ENCODE measurements around the gene ZFR2. TPM values are rescaled to one million over a fixed set of nuclear protein-coding genes. Genes with fewer than 3 reads are reported as not detected.
"Not testable (repeated sequence)": the region's sequence is repeated elsewhere in the genome, so short reads cannot be mapped to it uniquely, and the experiment has no call there.

The ZFR2 gene
- total RNA-seq, 1 experiment from 2014 or later, result 1.7 TPM

DNA sequence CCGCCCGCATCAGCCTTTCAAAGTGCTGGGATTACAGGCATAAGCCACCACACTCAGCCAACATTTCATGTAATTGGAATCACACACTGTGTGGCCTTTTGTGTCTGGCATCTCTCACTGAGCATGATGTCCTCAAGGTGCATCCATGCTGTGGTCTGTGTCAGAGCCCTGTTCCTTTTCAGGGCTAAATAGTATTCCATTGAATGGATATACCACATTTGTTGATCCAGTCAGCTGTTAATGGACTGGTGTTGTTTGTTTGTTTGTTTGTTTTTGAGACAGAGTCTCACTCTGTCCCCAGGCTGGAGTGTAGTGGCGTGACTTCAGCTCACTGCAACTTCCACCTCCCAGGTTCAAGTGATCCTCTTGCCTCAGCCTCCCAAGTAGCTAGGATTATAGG, 29.6 kb upstream of the ZFR2 start:
- H3K36me3 ChIP-seq (ENCODE audit: insufficient read depth, low read length, poor library complexity, severe bottlenecking), result no peaks in the 10 kb centered on the region
- BruUV-seq (replicated peaks), result no TSS peak
- H3K27me3 ChIP-seq (replicated peaks; ENCODE audit: insufficient read depth, low read depth, low read length, poor library complexity), result no peaks in the 10 kb centered on the region
- TF ChIP-seq CTCF (conservative IDR thresholded peaks at IDR 0.05; ENCODE audit: low read depth, low read length) (no peak), EZH2 (IDR thresholded peaks at IDR 0.05; ENCODE audit: borderline replicate concordance, low read depth, low read length, poor library complexity, severe bottlenecking) (no peak)
- no peak for DNase-seq (ENCODE audit: low spot score)
- intact Hi-C loops (cut with micrococcal nuclease; ENCODE audit: unreplicated experiment), result no loop called here
- H3K4me1 ChIP-seq (ENCODE audit: insufficient read depth, low read length, poor library complexity, severe bottlenecking), result no peaks in the 10 kb centered on the region
- no peak overlapping the region for H3K27ac ChIP-seq (ENCODE audit: low read depth, low read length, poor library complexity, severe bottlenecking)
- CTCF ChIA-PET, result no interaction called here
- no peak overlapping the region for H3K4me3 ChIP-seq (ENCODE audit: low read depth, low read length, poor library complexity, severe bottlenecking)
- POLR2A ChIA-PET (ENCODE audit: low non-redundant PET), result no interaction called here
- H3K9me3 ChIP-seq (ENCODE audit: low read depth, low read length, poor library complexity, severe bottlenecking), result no peaks in the 10 kb centered on the region

DNA sequence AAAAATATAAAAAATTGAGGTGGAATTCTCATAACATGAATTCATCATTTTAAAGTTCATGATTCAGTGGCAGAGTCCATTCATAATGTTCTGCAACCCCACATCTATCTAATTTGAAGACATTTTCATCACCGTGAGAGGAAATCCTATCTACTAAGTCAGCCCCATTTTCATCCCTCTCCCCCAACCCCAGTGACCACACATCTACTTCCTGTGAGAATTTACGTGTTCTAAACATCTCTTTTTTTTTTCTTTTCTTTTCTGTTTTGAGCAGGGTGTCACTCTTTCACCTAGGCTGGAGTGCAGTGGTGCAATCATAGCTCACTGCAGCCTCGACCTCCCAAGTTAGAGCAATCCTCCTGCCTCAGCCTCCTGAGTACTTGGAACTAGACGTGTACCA, 29.1 kb upstream of the ZFR2 start:
- H3K4me3 ChIP-seq (ENCODE audit: low read depth, low read length, poor library complexity, severe bottlenecking), result no peak overlapping the region
- no peaks in the 10 kb centered on the region for H3K4me1 ChIP-seq (ENCODE audit: insufficient read depth, low read length, poor library complexity, severe bottlenecking)
- H3K27ac ChIP-seq (ENCODE audit: low read depth, low read length, poor library complexity, severe bottlenecking), result no peak overlapping the region
- DNase-seq (ENCODE audit: low spot score), result no peak
- ChIA-PET POLR2A (ENCODE audit: low non-redundant PET) (no interaction called here), CTCF (no interaction called here)
- intact Hi-C loops (cut with micrococcal nuclease; ENCODE audit: unreplicated experiment), result no loop called here
- H3K27me3 ChIP-seq (replicated peaks; ENCODE audit: insufficient read depth, low read depth, low read length, poor library complexity), result no peaks in the 10 kb centered on the region
- no peaks in the 10 kb centered on the region for H3K9me3 ChIP-seq (ENCODE audit: low read depth, low read length, poor library complexity, severe bottlenecking)
- no peaks in the 10 kb centered on the region for H3K36me3 ChIP-seq (ENCODE audit: insufficient read depth, low read length, poor library complexity, severe bottlenecking)
- BruUV-seq (replicated peaks), result no TSS peak
- TF ChIP-seq CTCF (conservative IDR thresholded peaks at IDR 0.05; ENCODE audit: low read depth, low read length), result no peak
- no peak for TF ChIP-seq EZH2 (IDR thresholded peaks at IDR 0.05; ENCODE audit: borderline replicate concordance, low read depth, low read length, poor library complexity, severe bottlenecking)

DNA sequence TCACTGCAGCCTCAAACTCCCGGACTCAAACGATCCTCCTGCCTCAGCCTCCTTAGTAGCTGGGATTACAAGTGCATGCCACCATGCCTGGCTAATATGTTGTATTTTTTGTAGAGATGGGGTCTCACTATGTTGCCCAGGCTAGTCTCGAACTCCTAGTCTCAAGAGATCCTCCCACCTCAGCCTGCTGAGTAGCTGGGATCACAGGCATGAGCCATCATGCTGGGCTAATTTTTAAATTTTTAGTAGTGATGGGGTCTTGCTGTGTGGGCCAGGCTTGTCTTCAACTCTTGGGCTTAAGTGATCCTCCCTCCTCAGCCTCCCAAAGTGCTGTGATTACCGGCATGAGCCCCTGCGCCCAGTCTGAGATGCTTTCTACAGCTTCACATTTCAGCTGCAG, 26.9 kb upstream of the ZFR2 start:
- H3K27ac ChIP-seq (ENCODE audit: low read depth, low read length, poor library complexity, severe bottlenecking), result no peak overlapping the region
- no peak overlapping the region for H3K4me3 ChIP-seq (ENCODE audit: low read depth, low read length, poor library complexity, severe bottlenecking)
- CTCF ChIA-PET, result no interaction called here
- TF ChIP-seq EZH2 (IDR thresholded peaks at IDR 0.05; ENCODE audit: borderline replicate concordance, low read depth, low read length, poor library complexity, severe bottlenecking) (no peak), CTCF (conservative IDR thresholded peaks at IDR 0.05; ENCODE audit: low read depth, low read length) (no peak)
- intact Hi-C loops (cut with micrococcal nuclease; ENCODE audit: unreplicated experiment), result no loop called here
- POLR2A ChIA-PET (ENCODE audit: low non-redundant PET), result no interaction called here
- no peak for DNase-seq (ENCODE audit: low spot score)
- BruUV-seq (replicated peaks), result no TSS peak
- no peaks in the 10 kb centered on the region for H3K27me3 ChIP-seq (replicated peaks; ENCODE audit: insufficient read depth, low read depth, low read length, poor library complexity)
- H3K9me3 ChIP-seq (ENCODE audit: low read depth, low read length, poor library complexity, severe bottlenecking), result no peaks in the 10 kb centered on the region
- H3K4me1 ChIP-seq (ENCODE audit: insufficient read depth, low read length, poor library complexity, severe bottlenecking), result no peaks in the 10 kb centered on the region
- H3K36me3 ChIP-seq (ENCODE audit: insufficient read depth, low read length, poor library complexity, severe bottlenecking), result no peaks in the 10 kb centered on the region

DNA sequence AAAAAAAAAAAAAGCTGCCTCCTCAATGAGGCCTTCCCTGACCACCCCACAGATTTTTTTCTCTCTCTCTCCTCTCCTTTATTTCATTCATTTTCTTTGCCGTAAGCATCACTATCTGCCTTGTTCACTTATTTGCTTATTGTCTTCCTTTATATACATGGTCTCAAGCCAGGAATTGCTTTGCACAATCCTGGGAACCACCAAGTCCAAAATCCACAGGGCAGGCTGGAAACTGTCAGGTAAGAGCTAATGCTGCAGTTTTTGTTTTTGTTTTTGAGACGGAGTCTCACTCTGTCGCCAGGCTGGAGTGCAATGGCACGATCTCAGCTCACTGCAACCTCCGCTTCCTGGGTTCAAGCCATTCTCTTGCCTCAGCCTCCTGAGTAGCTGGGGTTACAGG, 26.1 kb upstream of the ZFR2 start:
- intact Hi-C loops (cut with micrococcal nuclease; ENCODE audit: unreplicated experiment); BruUV-seq (replicated peaks); POLR2A ChIA-PET (ENCODE audit: low non-redundant PET); CTCF ChIA-PET; H3K4me1 ChIP-seq (ENCODE audit: insufficient read depth, low read length, poor library complexity, severe bottlenecking); H3K4me3 ChIP-seq (ENCODE audit: low read depth, low read length, poor library complexity, severe bottlenecking); H3K27me3 ChIP-seq (replicated peaks; ENCODE audit: insufficient read depth, low read depth, low read length, poor library complexity); H3K36me3 ChIP-seq (ENCODE audit: insufficient read depth, low read length, poor library complexity, severe bottlenecking); H3K9me3 ChIP-seq (ENCODE audit: low read depth, low read length, poor library complexity, severe bottlenecking); DNase-seq (ENCODE audit: low spot score); H3K27ac ChIP-seq (ENCODE audit: low read depth, low read length, poor library complexity, severe bottlenecking): not testable (repeated sequence)
